Ovary (tissue), 9 donors: ENCODE data around the gene PHEX. TPM values are rescaled to one million over a fixed set of nuclear protein-coding genes. Genes with fewer than 3 reads are reported as not detected.

ENCODE experiments used
- DNase-seq, 5 donors: peaks; one replicate each; pipeline ENCODE4 v3.0.0-alpha.2; 2019 to 2020
- H3K27ac ChIP-seq, 2 donors: fragments of 200-600 bp; one replicate each; pipeline versions ENCODE4 v1.5.1 to v1.8.0; 2019 to 2022
- H3K27me3 ChIP-seq: fragments of 200-600 bp; one replicate; pipeline ENCODE4 v1.8.0; 2022
- H3K36me3 ChIP-seq: fragments of 200-600 bp; sonication (generic); one replicate; pipeline ENCODE4 v1.5.1; 2019
- H3K4me1 ChIP-seq: one replicate; pipeline ENCODE4 v1.8.1; 2013; ENCODE audit warnings: mild to moderate bottlenecking, moderate library complexity; ENCODE audit not compliant: insufficient read depth
- H3K4me3 ChIP-seq: fragments of 200-600 bp; sonication (generic); one replicate; pipeline ENCODE4 v1.5.1; 2017
- H3K9me3 ChIP-seq, 2 donors: fragments of 200-600 bp in 1 of 2; sonication (generic) in 1 of 2; one replicate each; pipeline versions ENCODE4 v1.5.1 to v1.8.1; 2013 to 2019; ENCODE audit warnings: mild to moderate bottlenecking in 1 of 2, moderate library complexity in 1 of 2
- CTCF ChIP-seq, 3 donors: fragments of 450-650 bp in 2 of 3; fragments of 200-600 bp in 1 of 3; IDR thresholded peaks; one replicate each; pipeline versions ENCODE4 v1.5.1 to v1.8.0; 2016 to 2022; ENCODE audit warnings: antibody characterized with exemption in 3 of 3, mild to moderate bottlenecking in 1 of 3
- EP300 ChIP-seq: sonication (generic); formaldehyde crosslinking; IDR thresholded peaks from one replicate; pipeline ENCODE4 v1.6.1; 2017; ENCODE audit warnings: antibody characterized with exemption
- POLR2A ChIP-seq: fragments of 450-650 bp; IDR thresholded peaks from one replicate; pipeline ENCODE4 v1.6.1; 2017; ENCODE audit warnings: antibody characterized with exemption, mild to moderate bottlenecking, moderate library complexity
- WGBS, 3 donors: extraction: QIAGEN DNeasy Blood & Tissue Kit in 1 of 3; methylation state at CpG; one replicate each; pipeline versions ENCODE4 v1.1.5 to v1.1.7; 2013 to 2017; 5-methylcytosine and 5-hydroxymethylcytosine counted together
- intact Hi-C, 4 donors: fragments of 100-400 bp; cut with DNase I; formaldehyde crosslinking; loops; one replicate each; pipeline versions ENCODE4 v1.11.0 to v1.15.1; 2022 to 2023
- polyA plus RNA-seq, 2 donors: library from polyadenylated mRNA; stranded (reverse); fragments of 200-250 nt in 1 of 2; fragments of 350-450 nt in 1 of 2; fragmentation: Illumina TruSeq in 1 of 2; extraction: RNeasy Lipid Tissue Mini Kit (QIAGEN cat#74804) in 1 of 2; gene quantifications; one replicate each; pipeline ENCODE4 v1.2.3, GENCODE V29; 2013 to 2014
- total RNA-seq, 7 donors: library from RNA; depleted of rRNA in 2 of 7; stranded (reverse); fragments of >200 nt in 2 of 7; fragmentation: NEBNext Ultra II Directional in 3 of 7; extraction: Animal tissue kit (Norgen Biotek cat#: 25700) in 3 of 7; gene quantifications; one replicate each; pipeline versions ENCODE4 v1.1.0 to v1.2.4, GENCODE V29; 2016 to 2023
- donor health status: DM: no; HTN: no; CAD: no; lungs with moderate emphysema.
- donor health status: DM: no; HTN: no; CAD: no.
- donor health status: Bipolar disorder and iron deficiency.
- donor health status: DM: yes; HTN: yes; CAD: no.
- donor health status: DM: no; HTN: no; CAD: no.
- donor health status: DM: yes; HTN: yes; CAD: no.

PHEX gene
- total and polyA plus RNA-seq, 9 donors = 0.46 to 18.9 (median 1.1) TPM

DNA sequence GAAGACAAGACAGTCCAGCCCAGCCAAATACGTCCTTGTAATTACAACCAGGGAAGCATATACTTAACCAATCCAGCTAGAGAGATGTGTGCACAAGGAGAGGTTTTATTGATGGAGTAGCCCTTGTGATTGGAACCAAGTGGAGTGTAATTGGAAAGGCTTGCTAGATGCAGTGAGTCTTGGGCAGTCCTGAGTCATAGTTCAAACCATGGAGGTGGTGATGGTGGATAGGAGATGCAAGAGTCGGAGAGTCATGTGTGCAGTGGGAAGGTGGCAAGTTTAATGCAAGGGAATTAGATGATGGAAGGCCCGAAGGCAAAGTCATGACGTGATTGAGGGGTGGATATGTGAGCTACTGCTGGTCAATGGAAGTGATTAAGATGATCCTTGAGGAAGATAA is 63.7 kb downstream of the PHEX start:
- no peak for DNase-seq
- Histone ChIP-seq H3K4me1 (no peaks in the 10 kb centered on the region), H3K4me3 (no peak overlapping the region), H3K36me3 (no peaks in the 10 kb centered on the region), H3K9me3 (no peaks in the 10 kb centered on the region), H3K27me3 (no peaks in the 10 kb centered on the region), H3K27ac (no peak overlapping the region)
- TF ChIP-seq POLR2A = no peak
- TF ChIP-seq EP300 = no peak
- no peak for TF ChIP-seq CTCF (IDR thresholded peaks at IDR 0.05)
- intact Hi-C loops = no loop called here
- 78 to 82% (median 80%) methylated on average over 4 of the region's 4 CpGs for WGBS, 3 donors

DNA sequence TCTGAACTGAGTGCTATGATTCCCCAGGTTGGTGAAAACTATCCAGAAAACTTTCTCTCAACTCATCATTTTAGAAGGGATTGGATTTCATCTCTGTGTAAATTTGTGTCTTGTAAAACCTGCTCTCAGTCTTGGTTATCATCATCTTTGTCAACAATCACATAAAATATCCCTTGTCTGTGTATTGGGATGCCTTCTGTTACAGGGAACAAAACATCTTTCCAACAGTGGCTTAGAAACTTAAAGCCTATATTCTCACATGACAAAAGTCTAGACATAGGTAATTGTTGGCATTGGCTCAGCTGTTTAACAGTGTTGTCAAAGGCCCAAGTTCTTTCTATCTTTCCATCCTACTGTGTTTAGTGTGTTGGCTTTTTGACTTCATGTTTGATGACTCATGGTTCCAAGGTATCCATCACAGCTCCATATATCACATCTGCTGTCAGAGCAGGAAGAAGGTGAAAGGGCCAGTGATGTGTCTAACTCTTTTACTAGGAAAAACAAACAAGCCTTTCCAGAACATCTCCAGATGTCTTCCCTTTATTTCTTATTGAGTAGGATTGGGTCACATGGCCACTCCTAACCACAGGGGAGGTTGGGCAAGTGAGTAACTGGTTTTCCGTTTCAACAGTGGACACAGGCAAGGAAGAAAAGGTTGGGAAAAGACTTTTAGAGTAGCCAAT is 65.0 kb downstream of the PHEX start:
- no peak for TF ChIP-seq POLR2A
- no peak for TF ChIP-seq CTCF (IDR thresholded peaks at IDR 0.05)
- no peak for TF ChIP-seq EP300
- no peaks in the 10 kb centered on the region for H3K4me1 ChIP-seq
- H3K36me3 ChIP-seq = no peaks in the 10 kb centered on the region
- intact Hi-C loops = no loop called here
- no peak overlapping the region for H3K4me3 ChIP-seq
- H3K27ac ChIP-seq = no peak overlapping the region
- H3K27me3 ChIP-seq = no peaks in the 10 kb centered on the region
- 51 to 73% (median 71%) methylated on average over 1 of the region's 1 CpG for WGBS, 3 donors
- no peaks in the 10 kb centered on the region for H3K9me3 ChIP-seq
- no peak for DNase-seq

GRCh38 chrX:22105231-22105630 is 73.1 kb downstream of the PHEX start:
- intact Hi-C loops = no loop called here
- Histone ChIP-seq H3K4me1 (no peaks in the 10 kb centered on the region), H3K9me3 (no peaks in the 10 kb centered on the region), H3K4me3 (no peak overlapping the region), H3K27ac (no peak overlapping the region), H3K36me3 (no peaks in the 10 kb centered on the region), H3K27me3 (no peaks in the 10 kb centered on the region)
- 58 to 69% (median 65%) methylated on average over 6 of the region's 6 CpGs for WGBS, 3 donors
- no peak for DNase-seq
- TF ChIP-seq POLR2A (no peak), EP300 (no peak)

DNA sequence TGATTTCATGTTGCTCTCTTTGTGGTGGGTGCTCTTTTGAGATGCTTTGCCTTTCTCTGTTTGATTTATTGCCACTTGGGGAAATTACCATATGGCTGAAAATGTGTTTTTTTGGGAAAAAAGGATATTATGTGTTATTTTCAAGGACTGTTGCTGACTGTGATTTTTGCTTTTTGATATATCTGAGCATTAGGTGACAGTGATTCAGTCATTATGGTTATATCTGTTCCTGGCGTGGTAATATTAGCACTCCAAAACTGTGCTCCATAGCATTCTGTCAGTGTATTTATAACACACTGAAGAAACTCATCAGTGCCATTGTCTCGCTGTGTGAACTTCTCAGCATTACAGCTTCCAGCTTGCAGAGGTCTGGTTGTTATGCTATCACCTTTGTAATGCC is 73.8 kb downstream of the PHEX start:
- Histone ChIP-seq H3K9me3 (no peaks in the 10 kb centered on the region), H3K4me1 (no peaks in the 10 kb centered on the region), H3K36me3 (no peaks in the 10 kb centered on the region), H3K4me3 (no peak overlapping the region), H3K27me3 (no peaks in the 10 kb centered on the region), H3K27ac (no peak overlapping the region)
- intact Hi-C loops = no loop called here
- WGBS, 3 donors = 71 to 87% (median 79%) methylated on average over 2 of the region's 2 CpGs
- no peak for TF ChIP-seq POLR2A
- no peak for DNase-seq

- H3K27ac ChIP-seq = no peak overlapping the region
Measured at GRCh38 chrX:22109442-22109841, 77.3 kb downstream of the PHEX start.

More at GRCh38 chrX:22109442-22109841, 77.3 kb downstream of the PHEX start:
- 93 to 96% (median 94%) methylated on average over 1 of the region's 1 CpG for WGBS, 3 donors
- no peaks in the 10 kb centered on the region for H3K9me3 ChIP-seq
- no peaks in the 10 kb centered on the region for H3K36me3 ChIP-seq
- no peak overlapping the region for H3K4me3 ChIP-seq
- no peak for TF ChIP-seq CTCF (IDR thresholded peaks at IDR 0.05)
- TF ChIP-seq POLR2A = no peak
- no peak for TF ChIP-seq EP300
- DNase-seq = no peak
- intact Hi-C loops = no loop called here
- no peaks in the 10 kb centered on the region for H3K27me3 ChIP-seq
- no peaks in the 10 kb centered on the region for H3K4me1 ChIP-seq
